Adipocyte (in vitro differentiated cells): ENCODE measurements around the gene ICAM4.

Source experiments
- DNase-seq: peaks from one replicate; pipeline ENCODE4 v3.0.0-alpha.2; 2015; ENCODE audit warnings: low read depth
- H3K27me3 ChIP-seq: replicated peaks from 2 replicates; pipeline ENCODE4 v1.7.0; 2013; ENCODE audit warnings: mild to moderate bottlenecking, low read length, moderate library complexity; ENCODE audit not compliant: control insufficient read depth, insufficient read depth
- H3K36me3 ChIP-seq: 2 replicates; pipeline ENCODE4 v1.7.0; 2013; ENCODE audit warnings: low read length, mild to moderate bottlenecking, moderate library complexity; ENCODE audit not compliant: control insufficient read depth, insufficient read depth, severe bottlenecking
- H3K4me1 ChIP-seq: 2 replicates; pipeline ENCODE4 v1.7.0; 2013; ENCODE audit warnings: mild to moderate bottlenecking, low read length, moderate library complexity; ENCODE audit not compliant: control insufficient read depth, insufficient read depth
- H3K4me3 ChIP-seq: 2 replicates; pipeline ENCODE4 v1.7.0; 2013; ENCODE audit warnings: mild to moderate bottlenecking, low read length, moderate library complexity
- H3K9ac ChIP-seq: 2 replicates; pipeline ENCODE4 v1.7.0; 2013; ENCODE audit warnings: mild to moderate bottlenecking, low read length, moderate library complexity
- H3K9me3 ChIP-seq: 2 replicates; pipeline ENCODE4 v1.7.0; 2013; ENCODE audit warnings: mild to moderate bottlenecking, low read length, moderate library complexity; ENCODE audit not compliant: control insufficient read depth

The ICAM4 gene

GRCh38 chr19:10285393-10285792, 1.4 kb upstream of the ICAM4 start:
- H3K27me3 ChIP-seq, result peaks cover 26% of the 10 kb centered on the region
- DNase-seq, result no peak
- peaks cover 4% of the 10 kb centered on the region for H3K4me1 ChIP-seq
- no peaks in the 10 kb centered on the region for H3K9me3 ChIP-seq
- peaks cover 13% of the 10 kb centered on the region for H3K36me3 ChIP-seq
- no peak overlapping the region for H3K9ac ChIP-seq
- H3K4me3 ChIP-seq, result no peak overlapping the region

- peak overlapping the region; percentile 56 for H3K4me3 ChIP-seq
These were observed 2.0 kb downstream of the ICAM4 start for GRCh38 chr19:10288662-10289166.

GRCh38 chr19:10289167-10289835, 2.5 kb downstream of the ICAM4 start:
- peaks cover 60% of the 10 kb centered on the region for H3K27me3 ChIP-seq

More at GRCh38 chr19:10288662-10289166, 2.0 kb downstream of the ICAM4 start:
- Histone ChIP-seq H3K36me3 (peaks cover 13% of the 10 kb centered on the region), H3K4me1 (peaks cover 21% of the 10 kb centered on the region), H3K9ac (no peak overlapping the region), H3K9me3 (no peaks in the 10 kb centered on the region), H3K27me3 (peaks cover 54% of the 10 kb centered on the region)
- peak; percentile 80 for DNase-seq

GRCh38 chr19:10289836-10290356, 3.1 kb downstream of the ICAM4 start, which contains the start of gene ICAM5:
ICAM5 (plus strand) TSS chr19:10289952; CDS start chr19:10290044, 92 bp downstream.
- H3K36me3 ChIP-seq, result peaks cover 8% of the 10 kb centered on the region
- peaks cover 66% of the 10 kb centered on the region for H3K27me3 ChIP-seq
- peak within 1 kb of the TSS; percentile 56 for H3K4me3 ChIP-seq
- peak; percentile 65 for DNase-seq
- peaks cover 21% of the 10 kb centered on the region for H3K4me1 ChIP-seq
- no peaks in the 10 kb centered on the region for H3K9me3 ChIP-seq
- H3K9ac ChIP-seq, result no peak within 1 kb of the TSS

More at GRCh38 chr19:10289167-10289835, 2.5 kb downstream of the ICAM4 start:
- peak; percentile 77 for DNase-seq
- H3K9me3 ChIP-seq, result no peaks in the 10 kb centered on the region
- H3K9ac ChIP-seq, result no peak overlapping the region
- peak overlapping the region; percentile 56 for H3K4me3 ChIP-seq
- H3K36me3 ChIP-seq, result peaks cover 13% of the 10 kb centered on the region
- H3K4me1 ChIP-seq, result peaks cover 21% of the 10 kb centered on the region

- DNase-seq, result peak; percentile 57
- H3K4me3 ChIP-seq, result no peak overlapping the region
- H3K36me3 ChIP-seq, result peaks cover 3% of the 10 kb centered on the region
- H3K27me3 ChIP-seq, result peaks cover 71% of the 10 kb centered on the region
- H3K9me3 ChIP-seq, result no peaks in the 10 kb centered on the region
- H3K4me1 ChIP-seq, result peaks cover 21% of the 10 kb centered on the region
- no peak overlapping the region for H3K9ac ChIP-seq
These were observed 3.7 kb downstream of the ICAM4 start for GRCh38 chr19:10290357-10290875.

- Histone ChIP-seq H3K9me3 (no peaks in the 10 kb centered on the region), H3K4me1 (peaks cover 24% of the 10 kb centered on the region), H3K36me3 (no peaks in the 10 kb centered on the region), H3K27me3 (peaks cover 77% of the 10 kb centered on the region), H3K9ac (no peak overlapping the region), H3K4me3 (peak overlapping the region; percentile 32)
- peak; percentile 80 for DNase-seq
These were observed 4.3 kb downstream of the ICAM4 start for GRCh38 chr19:10290876-10291553.

GRCh38 chr19:10291554-10292205, 4.9 kb downstream of the ICAM4 start:
- Histone ChIP-seq H3K9ac (no peak overlapping the region), H3K9me3 (no peaks in the 10 kb centered on the region), H3K27me3 (peaks cover 79% of the 10 kb centered on the region), H3K36me3 (no peaks in the 10 kb centered on the region), H3K4me3 (peak overlapping the region; percentile 32), H3K4me1 (peaks cover 24% of the 10 kb centered on the region)
- peak; percentile 58 for DNase-seq

GRCh38 chr19:10292206-10292788, 5.5 kb downstream of the ICAM4 start:
- Histone ChIP-seq H3K9me3 (no peaks in the 10 kb centered on the region), H3K27me3 (peaks cover 79% of the 10 kb centered on the region), H3K36me3 (no peaks in the 10 kb centered on the region), H3K4me1 (peaks cover 24% of the 10 kb centered on the region), H3K9ac (no peak overlapping the region), H3K4me3 (no peak overlapping the region)
- peak; percentile 90 for DNase-seq

- DNase-seq, result no peak
- Histone ChIP-seq H3K27me3 (peaks cover 73% of the 10 kb centered on the region), H3K4me3 (no peak overlapping the region), H3K4me1 (peaks cover 24% of the 10 kb centered on the region), H3K9me3 (no peaks in the 10 kb centered on the region), H3K36me3 (no peaks in the 10 kb centered on the region), H3K9ac (no peak overlapping the region)
These were observed 6.3 kb downstream of the ICAM4 start for GRCh38 chr19:10292789-10293636.
